CD4-positive, alpha-beta T cell (primary cell): ENCODE measurements around the gene ARHGEF10L. TPM values are rescaled to one million over a fixed set of nuclear protein-coding genes. Genes with fewer than 3 reads are reported as not detected.

Experiments used
- ATAC-seq: fragments of 200-7000 bp; cut with Tn5 transposase; one replicate; pipeline ENCODE4 v1.10.0; 2022; ENCODE audit warnings: mild to moderate bottlenecking; ENCODE audit not compliant: poor library complexity
- CTCF ChIA-PET: fragments of 350-600 bp; sonication (Branson Sonifier 250); formaldehyde crosslinking; loops from one replicate; lab custom pipeline; 2021; ENCODE audit warnings: antibody characterized with exemption, inconsistent platforms; lab: Charles Lee
- POLR2A ChIA-PET: fragments of 350-600 bp; sonication (Branson Sonifier 250); formaldehyde crosslinking; loops from one replicate; lab custom pipeline; 2021; ENCODE audit warnings: antibody characterized with exemption, inconsistent platforms; lab: Charles Lee
- DNase-seq, 14 experiments: peaks; one replicate each; pipeline ENCODE4 v3.0.0-alpha.2; 2013 to 2020; ENCODE audit warnings: mixed read lengths in 2 of 14
- H3K27ac ChIP-seq, 2 donors: one replicate each; pipeline versions ENCODE4 v1.5.1 to v1.7.0; 2013; ENCODE audit warnings: low read length in 2 of 2, low read depth in 1 of 2, mild to moderate bottlenecking in 1 of 2
- H3K27me3 ChIP-seq, 2 experiments: 1 replicate in 1 of 2; 2 replicates in 1 of 2; pipeline versions ENCODE4 v1.6.1 to v1.7.0; 2013; ENCODE audit warnings: low read length in 2 of 2, control low read depth in 1 of 2, mild to moderate bottlenecking in 1 of 2, moderate library complexity in 1 of 2; ENCODE audit not compliant: insufficient read depth in 2 of 2, control insufficient read depth in 1 of 2
- H3K36me3 ChIP-seq: one replicate; pipeline ENCODE4 v1.6.1; 2013; ENCODE audit warnings: low read length, control low read depth; ENCODE audit not compliant: insufficient read depth
- H3K4me1 ChIP-seq: one replicate; pipeline ENCODE4 v1.6.1; 2013; ENCODE audit warnings: low read length, control low read depth; ENCODE audit not compliant: insufficient read depth
- H3K4me3 ChIP-seq: one replicate; pipeline ENCODE4 v1.5.1; 2013; ENCODE audit warnings: mild to moderate bottlenecking, low read length, moderate library complexity
- H3K9me3 ChIP-seq, 2 experiments: 1 replicate in 1 of 2; 2 replicates in 1 of 2; pipeline versions ENCODE4 v1.6.1 to v1.7.0; 2013; ENCODE audit warnings: low read length in 2 of 2, mild to moderate bottlenecking in 2 of 2, control low read depth in 1 of 2, moderate library complexity in 1 of 2; ENCODE audit not compliant: control insufficient read depth in 1 of 2, insufficient read depth in 1 of 2
- H3K27ac Mint-ChIP-seq: one replicate; pipeline ENCODE4 v1.8.0; 2020; ENCODE audit warnings: mixed read lengths
- H3K27me3 Mint-ChIP-seq: one replicate; pipeline ENCODE4 v1.8.0; 2021; ENCODE audit warnings: mixed read lengths
- H3K36me3 Mint-ChIP-seq: one replicate; pipeline ENCODE4 v1.8.0; 2021; ENCODE audit warnings: low read depth, mixed read lengths
- H3K4me1 Mint-ChIP-seq: one replicate; pipeline ENCODE4 v1.8.0; 2021; ENCODE audit warnings: low read depth, mixed read lengths
- H3K4me3 Mint-ChIP-seq: one replicate; pipeline ENCODE4 v1.8.0; 2020; ENCODE audit warnings: mild to moderate bottlenecking, mixed read lengths
- H3K9me3 Mint-ChIP-seq: one replicate; pipeline ENCODE4 v1.8.0; 2020; ENCODE audit warnings: mixed read lengths
- CTCF ChIP-seq: fragments of 200-600 bp; IDR thresholded peaks from one replicate; pipeline ENCODE4 v1.8.0; 2022; ENCODE audit warnings: antibody characterized with exemption, mild to moderate bottlenecking
- intact Hi-C, 2 experiments: fragments of 100-400 bp; cut with DNase I in 1 of 2; cut with micrococcal nuclease in 1 of 2; formaldehyde crosslinking; loops; one replicate each; pipeline versions ENCODE4 v1.15.1 to v1.9.0; 2023 to 2025; cut with DNase I, micrococcal nuclease
- total RNA-seq, 174 experiments: library from RNA in 2 of 174; stranded (reverse) in 2 of 174; gene quantifications; one replicate each; pipeline ENCODE4 v1.2.3 and lab custom pipeline; 2021 to 2026

ARHGEF10L gene
- total RNA-seq, 2 experiments from 2014 or later = 0.11 to 0.22 TPM

- no peak for TF ChIP-seq CTCF
- Mint-ChIP-seq H3K36me3 (no peaks in the 10 kb centered on the region), H3K9me3 (no peaks in the 10 kb centered on the region), H3K27me3 (peaks cover 8% of the 10 kb centered on the region), H3K4me1 (no peaks in the 10 kb centered on the region), H3K27ac (no peak overlapping the region), H3K4me3 (no peak overlapping the region)
- intact Hi-C loops = no loop called here
- Histone ChIP-seq H3K27me3 (no peaks in the 10 kb centered on the region), H3K36me3 (no peaks in the 10 kb centered on the region), H3K9me3 (no peaks in the 10 kb centered on the region), H3K27ac (no peak overlapping the region), H3K4me1 (no peaks in the 10 kb centered on the region), H3K4me3 (no peak overlapping the region)
- ChIA-PET POLR2A (no interaction called here), CTCF (no interaction called here)
- DNase-seq (no peak), ATAC-seq (no peak)
Measured at GRCh38 chr1:17598251-17598650, 58.8 kb downstream of the ARHGEF10L start.

- Histone ChIP-seq H3K27me3 (no peaks in the 10 kb centered on the region), H3K4me3 (no peak overlapping the region), H3K4me1 (no peaks in the 10 kb centered on the region), H3K9me3 (no peaks in the 10 kb centered on the region), H3K27ac (no peak overlapping the region), H3K36me3 (no peaks in the 10 kb centered on the region)
- H3K4me1 Mint-ChIP-seq = no peaks in the 10 kb centered on the region
- CTCF ChIA-PET = no interaction called here
- POLR2A ChIA-PET = no interaction called here
- no peaks in the 10 kb centered on the region for H3K36me3 Mint-ChIP-seq
- H3K4me3 Mint-ChIP-seq = no peak overlapping the region
- no peak for DNase-seq
- no peak overlapping the region for H3K27ac Mint-ChIP-seq
- intact Hi-C loops = no loop called here
- H3K9me3 Mint-ChIP-seq = no peaks in the 10 kb centered on the region
- H3K27me3 Mint-ChIP-seq = peaks cover 8% of the 10 kb centered on the region
- TF ChIP-seq CTCF = no peak
- no peak for ATAC-seq
Measured at GRCh38 chr1:17599291-17599953, 59.9 kb downstream of the ARHGEF10L start.

GRCh38 chr1:17599954-17600300 is 60.4 kb downstream of the ARHGEF10L start:
- Histone ChIP-seq H3K27ac (no peak overlapping the region), H3K9me3 (no peaks in the 10 kb centered on the region)
- H3K36me3 Mint-ChIP-seq = no peaks in the 10 kb centered on the region

More at GRCh38 chr1:17599954-17600300, 60.4 kb downstream of the ARHGEF10L start:
- H3K27me3 ChIP-seq = no peaks in the 10 kb centered on the region
- POLR2A ChIA-PET = no interaction called here
- H3K9me3 Mint-ChIP-seq = no peaks in the 10 kb centered on the region
- intact Hi-C loops = no loop called here
- H3K27me3 Mint-ChIP-seq = peaks cover 8% of the 10 kb centered on the region
- TF ChIP-seq CTCF = no peak
- H3K4me1 Mint-ChIP-seq = no peaks in the 10 kb centered on the region
- no peaks in the 10 kb centered on the region for H3K4me1 ChIP-seq
- H3K36me3 ChIP-seq = no peaks in the 10 kb centered on the region
- no peak overlapping the region for H3K27ac Mint-ChIP-seq
- ATAC-seq = no peak
- CTCF ChIA-PET = no interaction called here
- no peak overlapping the region for H3K4me3 ChIP-seq
- no peak overlapping the region for H3K4me3 Mint-ChIP-seq
- no peak for DNase-seq
